ENCODE results near the gene DIO1.

DNA sequence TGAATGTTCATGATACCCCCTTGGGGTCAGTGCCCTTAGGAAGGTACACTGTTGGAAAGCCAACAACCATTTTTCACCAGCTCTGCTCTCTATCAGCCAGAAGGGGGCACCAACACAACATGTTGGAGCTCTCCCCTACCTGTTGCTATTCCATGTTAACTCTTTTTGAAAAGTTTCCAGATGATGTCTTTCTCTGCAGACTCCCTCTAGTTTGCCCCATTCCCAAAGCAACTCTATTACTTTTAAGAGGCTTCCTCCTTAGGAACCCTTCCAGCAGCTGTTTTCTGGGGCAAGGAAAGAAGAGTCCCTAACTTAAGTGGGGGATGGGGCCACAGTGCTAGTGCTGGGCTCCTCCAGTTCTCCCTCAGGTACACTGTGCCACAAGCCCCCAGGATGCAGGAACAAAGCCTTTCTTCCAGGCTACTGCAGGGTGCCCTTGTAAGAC is 33.0 kb upstream of the DIO1 start:
- TF ChIP-seq CTCF (IDR thresholded peaks at IDR 0.05; ENCODE audit: low read length) = peak; percentile 97
- no peak for TF ChIP-seq EZH2 (IDR thresholded peaks at IDR 0.05; ENCODE audit: borderline replicate concordance, low read length)

Data from OCI-LY1 (cell line).